ENCODE measurements around the gene SPDL1. TPM values are rescaled to one million over a fixed set of nuclear protein-coding genes. Genes with fewer than 3 reads are reported as not detected.
A peak's percentile ranks its signal among the peaks of the same experiment; 100 is the strongest.

Gene SPDL1
- total RNA-seq, 2 donors from 2014 or later: 42.0 to 47.4 TPM

GRCh38 chr5:169581580-169582227 is 1.9 kb upstream of the SPDL1 start:
- peaks cover 12% of the 10 kb centered on the region for H3K27me3 ChIP-seq (ENCODE audit: control insufficient read depth, insufficient read depth, low read length, poor library complexity, severe bottlenecking)
- Mint-ChIP-seq H3K36me3 (ENCODE audit: low read depth) (no peaks in the 10 kb centered on the region), H3K9me3 (no peaks in the 10 kb centered on the region), H3K27me3 (ENCODE audit: insufficient read depth) (peaks cover 7% of the 10 kb centered on the region), H3K4me3 (no peak overlapping the region), H3K4me1 (peaks cover 28% of the 10 kb centered on the region), H3K27ac (no peak overlapping the region)
- H3K36me3 ChIP-seq (ENCODE audit: control insufficient read depth, insufficient read depth, low read length): no peaks in the 10 kb centered on the region
- peaks cover 8% of the 10 kb centered on the region for H3K4me1 ChIP-seq (ENCODE audit: control insufficient read depth, insufficient read depth, low read length)
- peak; percentile 84 for DNase-seq
- H3K9ac ChIP-seq (ENCODE audit: extremely low read depth, low read length, poor library complexity, severe bottlenecking): no peak overlapping the region
- WGBS, 2 experiments (ENCODE audit: insufficient coverage in 1 of 2, insufficient read length in 1 of 2): 44 to 45% methylated on average over 5 to 6 of the region's 6 CpGs
- H3K27ac ChIP-seq (ENCODE audit: low read depth, low read length): no peak overlapping the region
- no peaks in the 10 kb centered on the region for H3K9me3 ChIP-seq (ENCODE audit: control insufficient read depth, low read length)
- peak; percentile 83 for TF ChIP-seq CTCF (conservative IDR thresholded peaks at IDR 0.05)
- H3K4me3 ChIP-seq (ENCODE audit: low read length): no peak overlapping the region

GRCh38 chr5:169583101-169583423 is 511 bp upstream of the SPDL1 start:
- Histone ChIP-seq H3K9ac (ENCODE audit: extremely low read depth, low read length, poor library complexity, severe bottlenecking) (peak overlapping the region; percentile 54), H3K27ac (ENCODE audit: low read depth, low read length) (no peak overlapping the region)

GRCh38 chr5:169584998-169585451 is 1.5 kb downstream of the SPDL1 start:
- Histone ChIP-seq H3K27me3 (ENCODE audit: control insufficient read depth, insufficient read depth, low read length, poor library complexity, severe bottlenecking) (peaks cover 9% of the 10 kb centered on the region), H3K9me3 (ENCODE audit: control insufficient read depth, low read length) (no peaks in the 10 kb centered on the region), H3K36me3 (ENCODE audit: control insufficient read depth, insufficient read depth, low read length) (peaks cover 21% of the 10 kb centered on the region), H3K9ac (ENCODE audit: extremely low read depth, low read length, poor library complexity, severe bottlenecking) (no peak overlapping the region), H3K27ac (ENCODE audit: low read depth, low read length) (no peak overlapping the region), H3K4me3 (ENCODE audit: low read length) (peak overlapping the region; percentile 90), H3K4me1 (ENCODE audit: control insufficient read depth, insufficient read depth, low read length) (peaks cover 8% of the 10 kb centered on the region)
- peak; percentile 39 for TF ChIP-seq CTCF (conservative IDR thresholded peaks at IDR 0.05)
- Mint-ChIP-seq H3K9me3 (no peaks in the 10 kb centered on the region), H3K27me3 (ENCODE audit: insufficient read depth) (peaks cover 3% of the 10 kb centered on the region), H3K4me1 (peaks cover 28% of the 10 kb centered on the region), H3K36me3 (ENCODE audit: low read depth) (peaks cover 14% of the 10 kb centered on the region), H3K4me3 (peak overlapping the region; percentile 96), H3K27ac (peak overlapping the region; percentile 85)
- 70 to 83% methylated on average over 1 to 5 of the region's 5 CpGs for WGBS, 2 experiments (ENCODE audit: insufficient coverage in 1 of 2, insufficient read length in 1 of 2)
- no peak for DNase-seq

More at GRCh38 chr5:169583101-169583423, 511 bp upstream of the SPDL1 start:
- Histone ChIP-seq H3K36me3 (ENCODE audit: control insufficient read depth, insufficient read depth, low read length) (peaks cover 2% of the 10 kb centered on the region), H3K4me1 (ENCODE audit: control insufficient read depth, insufficient read depth, low read length) (peaks cover 8% of the 10 kb centered on the region), H3K9me3 (ENCODE audit: control insufficient read depth, low read length) (no peaks in the 10 kb centered on the region), H3K27me3 (ENCODE audit: control insufficient read depth, insufficient read depth, low read length, poor library complexity, severe bottlenecking) (peaks cover 12% of the 10 kb centered on the region), H3K4me3 (ENCODE audit: low read length) (peak overlapping the region; percentile 90)
- WGBS, 2 experiments (ENCODE audit: insufficient coverage in 1 of 2, insufficient read length in 1 of 2): 14 to 20% methylated on average over 4 to 7 of the region's 7 CpGs
- Mint-ChIP-seq H3K4me1 (peaks cover 28% of the 10 kb centered on the region), H3K9me3 (no peaks in the 10 kb centered on the region), H3K27me3 (ENCODE audit: insufficient read depth) (peaks cover 7% of the 10 kb centered on the region), H3K36me3 (ENCODE audit: low read depth) (no peaks in the 10 kb centered on the region), H3K27ac (peak overlapping the region; percentile 99), H3K4me3 (peak overlapping the region; percentile 96)
- TF ChIP-seq CTCF (conservative IDR thresholded peaks at IDR 0.05): no peak
- no peak for DNase-seq

Data from endodermal cell (in vitro differentiated cells).